Stimulated activated CD8-positive, alpha-beta memory T cell treated with anti-CD3 and anti-CD28 coated beads, Interleukin-15, amount 100 ng/mL, for 48 hours (primary cell): Measurements from ENCODE around the gene WNT1.

Source experiments
- DNase-seq, 2 donors: peaks; one replicate each; pipeline ENCODE4 v3.0.0-alpha.2; 2020; ENCODE audit warnings: low read depth in 2 of 2

The WNT1 gene

DNA sequence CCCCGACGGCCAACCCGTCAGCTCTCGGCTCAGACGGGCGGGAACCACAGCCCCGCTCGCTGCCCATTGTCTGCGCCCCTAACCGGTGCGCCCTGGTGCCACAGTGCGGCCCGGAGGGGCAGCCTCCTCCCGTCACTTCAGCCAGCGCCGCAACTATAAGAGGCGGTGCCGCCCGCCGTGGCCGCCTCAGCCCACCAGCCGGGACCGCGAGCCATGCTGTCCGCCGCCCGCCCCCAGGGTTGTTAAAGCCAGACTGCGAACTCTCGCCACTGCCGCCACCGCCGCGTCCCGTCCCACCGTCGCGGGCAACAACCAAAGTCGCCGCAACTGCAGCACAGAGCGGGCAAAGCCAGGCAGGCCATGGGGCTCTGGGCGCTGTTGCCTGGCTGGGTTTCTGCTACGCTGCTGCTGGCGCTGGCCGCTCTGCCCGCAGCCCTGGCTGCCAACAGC lies at the start of gene WNT1:
Gene WNT1 (plus strand): TSS at position 32 of the 450 bp plus-strand sequence. CDS start 329 bp downstream, at position 361.
- no peak for DNase-seq

DNA sequence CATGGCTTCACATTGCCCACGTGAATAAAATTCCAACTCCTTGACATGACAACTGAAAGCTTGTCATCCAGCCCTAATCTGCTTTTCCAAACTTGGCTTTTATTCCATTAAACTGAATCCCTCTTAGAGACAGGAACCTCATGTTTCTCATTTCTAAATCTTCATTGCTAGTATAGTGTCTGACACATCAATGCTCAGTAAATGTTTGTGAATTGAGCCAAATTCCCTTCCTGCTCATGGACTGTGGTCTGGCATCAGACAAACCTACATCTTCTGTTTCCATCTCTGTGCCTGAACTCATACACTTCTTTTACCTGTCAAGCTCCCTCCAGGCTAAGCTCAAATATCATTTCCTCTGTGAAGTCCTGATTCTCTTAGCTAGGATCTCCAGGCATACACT lies 48.6 kb upstream of the WNT1 start:
- no peak for DNase-seq

DNA sequence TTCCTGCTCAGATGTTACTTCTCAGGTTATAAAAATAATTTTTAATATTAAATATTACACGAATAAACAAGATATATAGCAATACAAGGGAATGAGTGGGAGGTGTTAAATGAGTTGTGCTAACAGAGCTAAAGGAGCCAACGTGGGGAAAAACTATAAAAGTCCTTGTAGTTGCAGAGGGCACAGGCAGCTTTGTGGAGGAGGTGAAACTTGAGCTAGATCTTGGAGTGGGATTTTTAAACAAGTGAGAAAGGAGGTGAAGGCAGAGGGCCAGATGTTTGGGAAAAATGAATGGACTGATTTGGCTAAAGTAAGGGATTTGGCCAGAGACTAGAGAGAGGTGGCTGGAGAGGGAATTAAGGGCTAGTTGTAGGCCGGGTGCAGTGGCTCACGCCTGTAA lies 47.6 kb upstream of the WNT1 start:
- DNase-seq, result no peak

DNA sequence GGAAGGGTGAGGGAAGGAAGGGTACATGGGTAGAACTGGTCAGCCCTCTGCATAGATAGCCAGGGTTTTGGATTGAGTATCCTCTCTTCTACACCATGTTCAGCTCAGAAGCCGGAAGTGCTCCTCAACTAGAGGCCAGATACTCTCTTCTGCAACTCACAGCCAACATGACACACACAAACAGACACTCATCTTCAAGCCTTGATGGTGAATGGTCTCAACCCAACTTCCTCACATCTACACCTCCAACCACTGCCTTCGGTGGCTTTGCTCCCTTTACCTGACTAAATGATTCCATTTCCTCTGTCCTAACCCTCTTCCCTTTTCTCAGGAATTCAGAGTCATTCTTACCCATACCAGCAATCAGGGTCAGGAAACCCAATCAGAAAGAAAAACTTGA lies 45.2 kb upstream of the WNT1 start:
- no peak for DNase-seq

DNA sequence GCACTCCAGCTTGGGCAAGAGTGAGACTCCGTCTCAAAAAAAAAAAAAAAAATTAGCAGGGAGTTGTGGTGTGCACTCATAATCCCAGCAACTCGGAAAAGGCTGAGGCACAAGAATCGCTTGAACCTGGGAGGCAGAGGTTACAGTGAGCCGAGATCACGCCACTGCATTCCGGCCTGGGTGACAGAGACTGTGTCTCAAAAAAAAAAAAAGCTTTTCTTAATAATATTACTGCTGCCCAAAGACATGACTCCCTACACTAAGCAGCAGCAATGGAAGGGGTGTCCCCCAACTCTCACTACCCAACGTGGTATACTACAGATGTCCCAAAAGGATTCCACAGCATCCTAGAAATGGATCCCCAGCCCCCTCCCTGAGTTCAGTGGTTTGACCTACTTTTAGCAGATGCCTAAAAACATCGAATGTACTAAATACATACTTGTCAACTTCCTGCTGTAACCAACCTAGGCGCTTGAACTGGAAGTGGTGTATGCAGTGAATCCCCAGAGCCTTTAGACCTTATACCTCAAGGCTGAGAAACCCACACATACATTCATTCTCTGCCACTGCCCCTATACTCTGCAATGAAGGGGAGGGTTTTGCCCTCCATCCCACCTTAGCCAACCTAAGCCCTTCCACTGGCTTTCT lies 44.3 kb upstream of the WNT1 start:
- no peak for DNase-seq

DNA sequence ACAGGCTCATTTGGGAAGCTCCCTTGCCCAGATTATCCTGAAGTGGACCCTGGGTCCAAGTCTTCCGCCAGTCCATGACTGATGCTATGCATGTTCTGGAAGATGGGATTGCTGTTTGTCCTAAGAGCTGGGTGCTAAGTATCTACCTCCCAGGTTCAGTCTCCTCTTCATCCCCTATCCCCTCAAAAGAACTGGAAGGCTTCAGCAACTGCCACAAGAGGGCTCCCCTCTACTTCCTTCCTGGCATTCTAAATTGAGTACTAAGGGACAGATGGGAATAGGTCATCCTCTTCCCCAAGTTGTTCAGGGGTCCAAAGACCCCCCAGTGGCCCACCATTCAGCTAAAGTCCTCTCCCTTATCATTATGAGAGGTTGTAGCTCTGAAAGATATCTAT lies 43.8 kb upstream of the WNT1 start:
- DNase-seq, result no peak

DNA sequence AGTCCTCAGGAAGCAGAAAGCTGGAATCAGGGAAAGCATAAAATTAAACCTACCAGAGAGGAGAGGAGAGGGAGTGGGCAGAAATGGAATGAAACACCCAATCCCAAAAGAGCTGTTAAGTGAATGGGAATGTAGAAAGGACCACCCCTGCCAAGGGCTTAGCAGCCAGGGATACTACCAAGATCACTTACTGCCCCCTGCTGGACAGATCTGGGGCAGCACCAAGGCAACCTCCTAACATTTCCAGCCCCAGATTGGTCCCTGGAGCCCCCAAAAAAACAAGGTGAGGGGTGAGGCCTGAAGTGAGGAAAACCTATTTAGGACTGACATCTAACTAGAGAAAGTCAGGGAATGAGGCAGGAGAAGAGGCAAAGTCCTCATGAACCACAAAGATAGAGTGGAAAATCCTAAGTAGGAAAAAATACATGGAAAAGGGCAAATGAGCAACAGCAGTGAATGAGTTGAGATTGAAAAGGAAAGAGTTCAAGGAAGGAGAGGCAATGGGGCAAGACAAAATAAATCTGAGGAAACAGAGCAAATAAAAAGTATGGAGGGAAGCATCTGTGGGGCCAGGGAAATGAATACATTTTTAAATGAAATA lies 41.6 kb upstream of the WNT1 start:
- DNase-seq, result peak; percentile 52 to 55

DNA sequence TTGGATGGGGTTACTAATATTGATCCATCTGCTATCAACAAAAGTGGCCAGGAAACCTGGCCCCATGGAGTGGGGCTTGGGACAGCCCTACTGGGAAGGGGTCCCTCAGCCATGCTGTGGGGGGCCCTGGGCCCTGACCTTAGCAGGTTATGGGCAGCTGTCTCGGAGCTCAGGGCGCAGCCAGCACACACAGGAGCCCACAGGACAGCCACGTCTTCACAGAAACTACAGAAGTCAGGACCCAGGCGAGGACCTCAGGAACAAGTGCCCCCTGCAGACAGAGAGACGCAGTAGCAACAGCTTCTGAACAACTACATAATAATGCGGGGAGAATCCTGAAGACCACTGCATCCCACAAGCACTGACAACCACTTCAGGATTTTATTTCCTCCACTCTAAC lies 41.0 kb upstream of the WNT1 start:
- no peak for DNase-seq

DNA sequence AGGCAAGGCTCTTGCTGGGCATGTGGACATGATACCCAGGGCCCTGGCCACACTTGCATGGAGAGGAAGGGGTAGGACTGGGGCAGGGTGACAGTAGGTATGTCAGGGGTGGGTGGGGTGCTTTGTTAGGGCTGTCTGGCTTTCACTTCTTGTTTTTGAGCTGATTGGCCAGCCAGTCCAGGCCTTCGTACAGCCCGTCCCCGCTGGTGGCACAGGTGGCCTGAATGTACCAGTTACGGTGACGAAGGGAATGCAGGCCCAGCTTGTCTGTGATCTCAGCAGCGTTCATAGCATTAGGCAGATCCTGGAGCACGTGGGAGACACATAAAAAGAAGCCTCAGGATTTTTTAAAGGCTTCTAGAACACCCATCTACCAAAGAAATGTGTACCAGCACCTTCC lies 39.3 kb upstream of the WNT1 start:
- DNase-seq, result no peak

DNA sequence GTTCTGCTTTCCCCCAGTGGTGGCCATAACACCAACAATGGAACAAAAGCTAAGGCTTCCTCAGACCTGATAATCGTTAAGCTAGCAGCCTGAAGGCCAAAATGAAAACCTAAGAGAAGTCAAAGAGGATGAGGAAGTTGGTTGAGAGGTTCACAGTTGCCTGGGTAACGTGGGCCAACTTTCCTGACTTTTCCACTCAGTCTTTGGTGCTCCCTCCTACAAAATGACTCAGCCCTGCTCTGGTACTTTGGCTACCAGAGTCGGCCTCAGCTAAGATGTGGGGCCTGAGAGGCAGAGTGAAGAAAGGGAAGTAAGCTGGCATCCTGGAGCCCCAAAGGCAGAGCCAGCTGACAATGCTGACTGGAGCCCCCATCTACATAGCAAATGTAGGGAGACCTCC lies 37.9 kb upstream of the WNT1 start:
- DNase-seq, result no peak

DNA sequence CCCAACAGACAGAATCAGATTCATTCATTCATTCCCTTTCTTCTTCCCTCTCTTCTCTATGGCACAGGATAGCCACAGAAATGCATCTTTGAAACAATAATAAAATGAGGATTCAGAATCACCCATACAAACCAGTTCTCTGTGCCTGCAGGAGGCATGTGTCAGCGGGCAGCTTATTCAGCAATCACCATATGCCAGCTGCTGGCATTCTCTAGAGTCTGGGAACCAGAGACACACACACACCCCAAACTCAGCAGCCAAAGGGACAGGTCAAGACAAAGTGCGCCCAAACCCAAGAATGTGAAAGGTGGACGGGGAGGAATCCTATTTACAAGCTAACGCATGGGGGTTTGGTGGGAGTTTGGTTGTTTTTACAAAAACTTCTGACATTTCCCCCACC lies 34.9 kb upstream of the WNT1 start:
- no peak for DNase-seq

DNA sequence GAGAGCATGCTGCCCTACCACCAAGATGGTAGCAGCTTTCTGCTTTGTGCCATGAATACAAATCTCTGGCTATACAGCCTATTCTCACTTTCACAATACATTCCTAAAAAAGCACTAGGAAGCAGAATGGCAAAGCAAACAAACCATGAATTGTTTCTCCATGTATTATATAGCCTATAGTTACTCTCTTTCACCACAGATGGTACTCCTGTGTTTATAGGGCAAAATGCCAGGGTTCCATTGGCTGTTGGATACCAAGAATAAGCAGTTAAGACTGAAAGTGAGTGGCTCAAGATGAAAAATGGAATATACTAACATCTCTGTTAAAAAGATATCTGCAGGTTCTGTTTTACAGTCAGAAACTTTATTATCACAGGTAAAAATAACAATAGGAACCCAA lies 31.9 kb upstream of the WNT1 start:
- DNase-seq, result no peak

DNA sequence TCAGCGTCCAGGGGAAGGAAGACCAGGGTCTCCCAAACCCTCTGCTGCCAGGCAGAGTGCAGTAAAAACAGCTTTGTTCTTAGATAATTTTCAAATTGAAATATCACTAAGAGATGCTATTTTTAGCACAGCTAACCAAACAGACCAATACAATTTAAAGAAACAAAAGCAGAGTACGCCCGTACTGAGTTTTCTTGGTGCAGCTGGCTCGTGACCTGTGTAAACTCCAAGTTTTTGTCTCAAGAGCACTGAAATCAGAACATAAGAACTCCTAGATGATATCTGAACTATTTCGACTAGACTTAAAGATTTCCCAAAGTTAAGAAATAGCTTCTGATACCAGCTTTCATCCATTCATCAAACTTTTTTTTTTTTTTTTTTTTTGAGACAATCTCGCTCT lies 31.2 kb upstream of the WNT1 start:
- no peak for DNase-seq

DNA sequence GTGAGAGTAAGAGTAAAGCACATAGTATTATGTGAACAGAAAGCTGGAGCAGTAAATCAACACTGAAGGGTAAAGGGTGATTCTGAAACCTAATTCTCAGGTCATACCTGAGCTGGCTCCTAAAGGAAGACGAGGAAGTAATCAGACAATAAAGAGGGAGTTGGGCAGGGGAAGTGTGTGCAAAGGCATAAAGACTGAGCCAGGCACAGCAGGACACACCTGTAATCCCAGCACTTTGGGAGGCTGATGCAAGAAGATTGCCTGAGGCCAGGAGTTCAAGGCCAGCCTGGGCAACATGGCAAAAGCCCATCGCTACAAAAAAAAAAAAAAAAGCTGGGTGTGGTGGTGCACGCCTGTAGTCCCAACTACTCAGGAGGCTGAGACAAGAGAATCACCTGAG lies 30.4 kb upstream of the WNT1 start:
- DNase-seq, result no peak

DNA sequence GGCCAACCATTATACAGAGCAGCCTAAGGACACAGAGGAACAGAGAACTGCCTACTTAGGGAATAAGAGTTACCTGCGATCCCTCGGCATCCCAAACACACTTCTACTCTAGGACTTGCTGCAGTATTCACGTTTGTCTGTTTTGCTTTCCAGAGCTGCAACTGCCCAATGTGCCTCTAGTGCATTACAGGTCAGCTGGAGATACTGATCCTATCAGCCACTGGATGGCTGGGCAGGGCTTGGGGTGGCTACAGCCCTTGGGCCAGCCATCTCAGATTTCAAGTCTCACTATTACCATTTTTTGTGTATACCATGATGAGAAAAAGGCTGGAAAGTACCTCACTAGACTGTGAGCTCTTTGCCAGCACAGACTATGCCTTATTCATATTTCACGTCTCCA lies 25.4 kb upstream of the WNT1 start:
- no peak for DNase-seq

DNA sequence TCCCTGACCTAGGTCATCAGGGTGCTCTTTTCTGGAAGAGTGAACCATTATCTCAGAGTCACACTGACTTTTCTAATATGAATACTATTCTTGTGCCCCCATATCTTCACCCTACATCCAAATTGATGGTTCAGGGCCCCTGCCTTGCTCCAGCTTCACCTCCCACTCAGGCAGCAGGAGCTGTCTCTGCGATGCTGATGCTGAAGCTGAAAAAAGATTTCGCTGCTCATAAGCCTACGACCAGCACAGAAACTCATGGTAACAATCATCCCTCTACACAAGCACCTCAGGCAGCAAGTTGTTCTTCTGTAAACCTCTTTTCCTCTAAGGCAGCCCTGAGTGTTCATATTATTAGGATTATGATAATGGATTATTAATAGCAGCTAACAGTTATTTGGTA lies 24.1 kb upstream of the WNT1 start:
- no peak for DNase-seq

DNA sequence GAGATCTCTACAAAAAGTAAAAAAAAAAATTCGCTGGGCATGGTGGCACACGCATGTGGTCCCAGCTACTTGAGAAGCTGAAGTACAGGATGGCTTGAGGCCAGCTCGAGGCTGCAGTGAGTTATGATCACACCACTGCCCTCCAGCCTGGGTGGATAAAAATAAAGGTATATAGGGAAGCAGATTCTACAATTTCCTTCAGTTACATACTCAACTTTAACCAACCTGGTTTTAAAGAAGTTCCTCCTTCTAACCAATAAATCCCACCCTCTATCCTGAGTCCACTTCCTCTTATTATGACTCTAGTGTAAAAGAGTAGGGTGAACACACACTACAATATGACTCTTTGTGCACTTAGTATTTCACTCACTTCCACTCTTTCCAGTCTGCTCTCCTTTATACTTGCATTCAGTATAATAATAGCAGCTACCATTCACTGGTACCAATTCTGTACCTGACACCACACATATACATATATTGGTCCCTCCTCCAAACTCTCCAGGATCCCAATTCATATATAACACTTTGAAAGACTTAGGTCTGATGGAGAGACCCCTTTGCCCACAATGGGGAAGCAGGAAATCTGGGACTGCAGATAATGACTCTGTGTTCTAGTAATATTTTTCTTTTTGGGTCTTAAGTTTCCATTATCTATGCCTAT lies 23.2 kb upstream of the WNT1 start:
- DNase-seq, result no peak

DNA sequence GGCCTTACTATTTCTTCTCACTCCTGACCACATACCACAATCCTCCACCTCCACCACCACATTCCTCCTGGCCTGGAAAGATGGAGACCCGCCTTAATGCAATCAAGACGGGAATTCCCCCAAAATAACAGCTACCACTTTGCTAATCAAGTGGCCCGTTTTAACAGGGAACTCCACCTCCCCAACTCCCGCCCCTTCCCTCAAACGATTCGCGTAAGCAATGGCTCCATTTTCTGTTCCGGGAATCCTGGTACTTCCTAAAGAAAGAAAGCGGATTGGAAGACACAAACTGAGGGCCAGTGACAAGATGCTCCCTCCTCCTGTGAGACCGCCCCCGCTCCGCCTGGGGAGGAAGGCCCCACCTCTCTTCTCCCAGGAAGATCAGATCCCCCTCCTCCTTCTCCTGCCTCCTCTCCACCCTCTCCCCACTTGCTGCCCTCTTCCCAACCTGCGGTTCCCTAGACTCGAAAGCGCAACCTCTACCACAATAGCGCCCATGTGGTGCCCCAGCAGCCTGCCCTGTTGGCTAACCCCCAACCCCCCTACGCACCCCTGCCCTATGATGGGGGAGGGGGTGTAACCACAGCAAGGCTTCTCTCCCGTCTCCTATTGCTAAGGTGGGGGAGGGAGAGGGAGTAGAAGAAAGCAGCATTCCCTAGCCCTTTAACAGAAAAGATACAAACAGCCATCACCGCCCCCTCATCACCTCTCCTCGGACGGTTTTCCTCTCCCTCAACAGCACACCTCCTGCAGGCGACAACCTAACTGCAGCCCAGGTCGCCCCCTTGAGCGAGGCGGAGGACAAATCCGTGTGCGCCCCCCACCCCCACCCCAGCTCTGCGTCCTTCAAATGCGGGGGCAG lies 21.6 kb upstream of the WNT1 start:
- DNase-seq, result no peak

DNA sequence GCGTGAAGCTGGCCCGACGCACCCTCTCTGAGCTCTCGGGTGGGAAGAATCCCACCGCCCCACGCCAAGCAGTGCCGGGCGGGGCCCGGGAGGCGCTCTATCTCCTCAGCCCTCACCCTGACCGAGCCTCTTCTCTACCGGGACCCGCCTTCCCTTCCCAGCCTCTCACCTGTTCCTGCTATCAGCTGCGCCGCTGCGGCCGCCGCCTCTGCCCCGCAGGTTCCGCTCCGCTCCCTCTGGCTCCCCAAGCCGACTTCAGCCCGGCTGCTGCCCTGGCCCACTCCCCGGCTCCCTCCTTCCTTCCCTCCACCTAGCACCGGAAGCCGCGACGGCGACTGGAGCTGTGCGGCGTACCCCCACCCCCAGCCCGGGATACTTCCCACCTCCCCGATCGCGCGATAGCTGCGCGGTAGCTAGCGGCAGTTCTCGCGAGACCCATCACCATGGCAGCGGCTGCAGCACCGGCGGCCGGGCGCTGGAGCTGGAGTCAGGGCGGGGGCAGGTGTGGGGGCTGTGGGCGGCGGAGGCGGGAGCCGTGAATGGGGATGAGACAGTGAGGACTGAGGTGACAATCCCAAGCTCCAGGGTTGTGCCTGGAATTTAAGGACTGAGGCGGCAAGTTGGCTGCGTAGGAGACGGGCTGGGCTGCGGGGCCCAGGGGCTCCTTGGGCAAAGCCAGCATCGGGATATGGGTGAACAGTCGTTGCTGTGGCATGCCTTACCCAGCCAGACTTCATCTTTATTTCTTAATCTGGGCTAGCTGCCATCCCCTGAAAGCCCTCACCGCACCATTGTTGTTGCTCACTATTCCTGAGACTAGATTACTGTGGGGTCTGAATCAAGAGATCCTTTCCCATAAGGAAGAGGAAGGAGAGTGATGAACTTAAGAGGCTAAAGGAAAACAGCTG lies 20.7 kb upstream of the WNT1 start, which contains the start of gene ARF3:
Gene ARF3 (minus strand): TSS at position 347 of the 908 bp plus-strand sequence. CDS start 16,392 bp downstream, outside the sequence.
- DNase-seq, result peak; percentile 87 to 91

DNA sequence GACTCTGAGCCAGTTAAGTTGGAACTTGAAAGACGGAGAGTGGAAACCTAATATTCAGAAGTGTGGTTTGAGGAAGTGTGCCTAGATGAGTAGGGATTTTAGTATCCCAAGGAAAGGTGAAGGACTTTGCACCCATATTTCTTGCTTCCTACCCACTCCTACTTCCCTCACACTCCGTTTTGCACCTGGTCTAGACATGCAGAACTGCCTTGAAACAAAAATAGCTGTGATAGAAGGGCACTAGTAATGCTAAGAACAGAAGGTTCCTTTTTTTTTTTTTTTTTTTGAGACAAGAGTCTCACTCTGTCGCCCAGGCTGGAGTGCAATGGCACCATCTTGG lies 20.1 kb upstream of the WNT1 start:
- no peak for DNase-seq

DNA sequence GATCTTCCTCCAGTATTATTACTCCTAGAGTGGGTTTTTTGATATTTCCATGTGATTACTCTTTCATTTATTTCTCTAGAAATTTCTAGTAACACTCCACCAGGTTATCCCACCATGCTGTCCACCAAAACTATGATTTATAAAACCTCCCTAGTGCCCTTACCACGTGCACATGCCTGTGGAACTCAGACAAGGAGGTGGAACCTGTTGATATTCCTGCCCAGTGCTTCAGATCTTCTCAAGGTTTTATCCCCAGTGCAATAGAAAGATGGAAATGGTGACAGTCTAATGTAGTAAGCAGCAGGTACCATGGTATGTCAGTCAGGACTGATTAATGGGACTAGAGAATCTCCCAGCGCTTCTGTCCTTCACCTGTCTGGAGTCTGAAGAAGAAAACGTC lies 17.3 kb upstream of the WNT1 start:
- DNase-seq, result no peak
